HepG2 (cell line): Measurements from ENCODE around the gene MOCS2. TPM values are rescaled to one million over a fixed set of nuclear protein-coding genes. Genes with fewer than 3 reads are reported as not detected.

ENCODE experiments used
- ATAC-seq: fragments of 200-7000 bp; cut with Tn5 transposase; 3 replicates; pipeline ENCODE4 v1.9.1; 2020; ENCODE audit warnings: mild to moderate bottlenecking, moderate library complexity
- BruUV-seq: library from RNA; stranded (reverse); fragments of 400-500 nt; replicated peaks from 2 replicates; lab custom pipeline; 2021; lab: Mats Ljungman, UMichigan
- CTCF ChIA-PET: fragments of 300-600 bp; formaldehyde crosslinking; extraction: SDS; loops from one replicate; lab custom pipeline; 2021; ENCODE audit warnings: low total read pairs, inconsistent platforms, low intra/inter-chr PET ratio; lab: Yijun Ruan, JAX
- POLR2A ChIA-PET: fragments of 350-600 bp; sonication (Branson Sonifier 250); formaldehyde crosslinking; loops from one replicate; lab custom pipeline; 2020; ENCODE audit warnings: antibody characterized with exemption, inconsistent platforms; lab: Yijun Ruan, JAX
- DNase-seq: peaks from one replicate; pipeline ENCODE4 v3.0.0-alpha.2; 2015; ENCODE audit warnings: low spot score
- FAIRE-seq: peaks from 3 replicates; lab custom pipeline; 2011; peaks lifted over from hg19 to GRCh38; lab: Jason Lieb, UNC
- H2AFZ ChIP-seq: one replicate; pipeline ENCODE4 v1.6.1; 2011; ENCODE audit warnings: low read length, inconsistent platforms
- H3K27ac ChIP-seq: fragments of 300-600 bp; 3 replicates; pipeline ENCODE4 v1.8.0; 2011; ENCODE audit warnings: mixed run types, mild to moderate bottlenecking, mixed read lengths, low read length, inconsistent platforms; ENCODE audit not compliant: insufficient read depth; ENCODE audit errors: extremely low read length
- H3K27me3 ChIP-seq, 2 experiments: fragments of 200-600 bp in 1 of 2; 2 replicates in 1 of 2; 3 replicates in 1 of 2; pipeline versions ENCODE4 v1.6.0 to v1.8.0; 2011; ENCODE audit warnings: low read length in 2 of 2, mild to moderate bottlenecking in 2 of 2, moderate library complexity in 2 of 2, inconsistent platforms in 1 of 2; ENCODE audit not compliant: insufficient read depth in 2 of 2, control insufficient read depth in 1 of 2
- H3K36me3 ChIP-seq, 2 experiments: fragments of 200-600 bp in 1 of 2; replicated peaks in 1 of 2; 2 replicates in 1 of 2; 3 replicates in 1 of 2; pipeline versions ENCODE4 v1.5.1 to v1.8.0; 2011; ENCODE audit warnings: low read length in 2 of 2, inconsistent platforms in 1 of 2; ENCODE audit not compliant: insufficient read depth in 2 of 2, control insufficient read depth in 1 of 2
- H3K4me1 ChIP-seq: 2 replicates; pipeline ENCODE4 v1.5.1; 2012; ENCODE audit warnings: low read length, inconsistent platforms; ENCODE audit not compliant: insufficient read depth
- H3K4me2 ChIP-seq: 2 replicates; pipeline ENCODE4 v1.6.0; 2011; ENCODE audit warnings: low read depth, low read length, inconsistent platforms
- H3K4me3 ChIP-seq, 3 experiments: fragments of 200-600 bp in 1 of 3; sonication (generic), shearing (Covaris generic) in 1 of 3; replicated peaks in 1 of 3; 2 replicates each; pipeline ENCODE4 v1.5.1; 2011 to 2016; ENCODE audit warnings: low read length in 3 of 3, inconsistent platforms in 2 of 3, low read depth in 2 of 3, mild to moderate bottlenecking in 2 of 3, control low read depth in 1 of 3, mixed read lengths in 1 of 3; ENCODE audit not compliant: insufficient read depth in 1 of 3
- H3K79me2 ChIP-seq: one replicate; pipeline ENCODE4 v1.6.1; 2011; ENCODE audit warnings: low read length, inconsistent platforms; ENCODE audit not compliant: insufficient read depth
- H3K9ac ChIP-seq: 2 replicates; pipeline ENCODE4 v1.6.0; 2011; ENCODE audit warnings: mild to moderate bottlenecking, low read depth, low read length, inconsistent platforms; ENCODE audit not compliant: insufficient read depth
- H3K9me3 ChIP-seq: 2 replicates; pipeline ENCODE4 v1.5.1; 2012; ENCODE audit warnings: mild to moderate bottlenecking, low read length
- H4K20me1 ChIP-seq: 2 replicates; pipeline ENCODE4 v1.6.0; 2011; ENCODE audit warnings: inconsistent platforms, mild to moderate bottlenecking, low read length, moderate library complexity; ENCODE audit not compliant: insufficient read depth
- AFF4 ChIP-seq: sonication (generic); formaldehyde crosslinking; IDR thresholded peaks from 2 replicates; pipeline ENCODE4 v1.4.0; 2020; ENCODE audit warnings: missing genetic modification reagents
- ARID3A ChIP-seq: IDR thresholded peaks from 2 replicates; pipeline ENCODE4 v1.6.1; 2012; ENCODE audit warnings: low read depth, low read length, improper control_type of control experiment
- CHD4 ChIP-seq: fragments of 200-600 bp; sonication (generic); IDR thresholded peaks from 2 replicates; pipeline ENCODE4 v1.7.0; 2017; ENCODE audit warnings: mild to moderate bottlenecking, low read length, borderline replicate concordance
- CREB1 ChIP-seq, 2 experiments: fragments of 450-650 bp in 1 of 2; IDR thresholded peaks; 2 replicates each; pipeline ENCODE4 v1.6.1; 2016 to 2017; ENCODE audit warnings: control low read depth in 1 of 2, mild to moderate bottlenecking in 1 of 2, missing compliant biosample characterization in 1 of 2, missing genetic modification characterization in 1 of 2
- CREM ChIP-seq, 2 experiments: sonication (generic) in 1 of 2; formaldehyde crosslinking in 1 of 2; IDR thresholded peaks; 2 replicates each; pipeline versions ENCODE4 v1.4.0 to v1.6.1; 2016 to 2020; ENCODE audit warnings: antibody characterized with exemption in 1 of 2, mild to moderate bottlenecking in 1 of 2, missing genetic modification reagents in 1 of 2
- DDIT3 ChIP-seq: sonication (generic); formaldehyde crosslinking; IDR thresholded peaks from 2 replicates; pipeline ENCODE4 v1.4.0; 2020; ENCODE audit warnings: mild to moderate bottlenecking, missing genetic modification reagents
- EHMT2 ChIP-seq: fragments of 200-600 bp; sonication (generic); IDR thresholded peaks from 2 replicates; pipeline ENCODE4 v1.7.0; 2017; ENCODE audit warnings: antibody characterized with exemption, low read depth, low read length, borderline replicate concordance
- HOXA9 ChIP-seq: sonication (generic); formaldehyde crosslinking; IDR thresholded peaks from 2 replicates; pipeline ENCODE4 v1.8.1; 2022; ENCODE audit warnings: missing genetic modification reagents, mild to moderate bottlenecking, moderate library complexity, borderline replicate concordance
- JARID2 ChIP-seq: sonication (generic); formaldehyde crosslinking; IDR thresholded peaks from 2 replicates; pipeline ENCODE4 v1.8.1; 2023; ENCODE audit warnings: missing genetic modification reagents, inconsistent platforms; ENCODE audit not compliant: insufficient replicate concordance
- NFYC ChIP-seq: IDR thresholded peaks from 2 replicates; pipeline ENCODE4 v1.6.1; 2016; ENCODE audit warnings: missing genetic modification reagents, missing compliant biosample characterization
- PAF1 ChIP-seq: IDR thresholded peaks from 2 replicates; pipeline ENCODE4 v1.6.1; 2016; ENCODE audit warnings: missing genetic modification reagents, missing compliant biosample characterization
- RAD21 ChIP-seq: fragments of 450-650 bp; formaldehyde crosslinking; IDR thresholded peaks from 2 replicates; pipeline ENCODE4 v1.5.0; 2020; ENCODE audit warnings: mild to moderate bottlenecking
- THRA ChIP-seq: sonication (generic); formaldehyde crosslinking; IDR thresholded peaks from 2 replicates; pipeline ENCODE4 v1.4.0; 2020; ENCODE audit warnings: missing genetic modification reagents, borderline replicate concordance
- ZFP41 ChIP-seq: sonication (generic); formaldehyde crosslinking; IDR thresholded peaks from 2 replicates; pipeline ENCODE4 v1.4.0; 2020; ENCODE audit warnings: mild to moderate bottlenecking, missing genetic modification reagents, borderline replicate concordance
- ZFY ChIP-seq: sonication (generic); formaldehyde crosslinking; IDR thresholded peaks from 2 replicates; pipeline ENCODE4 v1.4.0; 2020; ENCODE audit warnings: missing genetic modification reagents
- ZNF850 ChIP-seq: sonication (generic); formaldehyde crosslinking; conservative IDR thresholded peaks from 2 replicates; pipeline ENCODE4 v1.9.0; 2021; ENCODE audit warnings: mild to moderate bottlenecking, missing genetic modification reagents
- WGBS: methylation state at CpG from one replicate; pipeline ENCODE4 v1.1.6; 2017; ENCODE audit warnings: low lambda C conversion rate; 5-methylcytosine and 5-hydroxymethylcytosine counted together
- in situ Hi-C: cut with HindIII; loops from 2 replicates; pipeline ENCODE4 v1.10.0; 2017; ENCODE audit warnings: low pct_unique_long_range_greater_than_20kb; ENCODE audit not compliant: extremely low pct_ligation_motif_present
- intact Hi-C: fragments of 100-400 bp; cut with micrococcal nuclease; formaldehyde crosslinking; loops from one replicate; pipeline ENCODE4 v1.10.0; 2022; ENCODE audit not compliant: unreplicated experiment
- polyA plus RNA-seq, 8 experiments: library from polyadenylated mRNA; depleted of rRNA in 3 of 8; stranded (reverse) in 7 of 8; unstranded in 1 of 8; fragments of >200 nt; fragmentation: Illumina TruSeq in 4 of 8; extraction: Trizol in 4 of 8; gene quantifications; 2 replicates each; pipeline versions ENCODE4 v1.2.1 to v1.2.3, GENCODE V29; 2011 to 2016; ENCODE audit warnings: low read depth in 4 of 8, missing spikeins in 1 of 8, mixed read lengths in 1 of 8; ENCODE audit not compliant: insufficient read depth in 1 of 8
- total RNA-seq, 5 experiments: library from RNA; depleted of rRNA; stranded (reverse); fragments of >200 nt; fragmentation: Illumina TruSeq; extraction: Trizol; gene quantifications; 2 replicates each; pipeline ENCODE4 v1.2.3, GENCODE V29; 2016; ENCODE audit warnings: low read depth in 1 of 5

The MOCS2 gene
- total and polyA plus RNA-seq, 2 of the 13 experiments (the other 11 are each of a cell fraction or from before 2014, with no cell fraction given) = 19.2 to 41.9 TPM

GRCh38 chr5:53095931-53096525, 13.5 kb downstream of the MOCS2 start:
- no TSS peak for BruUV-seq
- H3K79me2 ChIP-seq = no peaks in the 10 kb centered on the region
- POLR2A ChIA-PET = interaction anchor here (0.9 kb wide), 1 partner anchor 147 kb away, joined by 3 read pairs; no protein-coding TSS in a partner anchor
- H3K4me1 ChIP-seq = peaks cover 27% of the 10 kb centered on the region
- no peaks in the 10 kb centered on the region for H3K9me3 ChIP-seq
- H3K27me3 ChIP-seq = no peaks in the 10 kb centered on the region
- H2AFZ ChIP-seq = no peak overlapping the region
- H3K9ac ChIP-seq = no peak overlapping the region
- intact Hi-C loops (loop anchor here (1.0 to 10.0 kb wide), 4 partner anchors 61 to 309 kb away; partner anchors contain the start of genes ITGA1, ITGA2 and PELO), in situ Hi-C loops (loop anchor here (5.0 kb wide), 1 partner anchor 149 kb away; no protein-coding TSS in a partner anchor)
- DNase-seq (peak; percentile 56), FAIRE-seq (peak; percentile 83), ATAC-seq (peak; percentile 31)
- peaks cover 4 to 45% of the 10 kb centered on the region in 2 experiments for H3K36me3 ChIP-seq
- H3K27ac ChIP-seq = no peak overlapping the region
- H4K20me1 ChIP-seq = peaks cover 3% of the 10 kb centered on the region; the same call in 1 of the 2 replicates
- H3K4me2 ChIP-seq = no peak overlapping the region
- H3K4me3 ChIP-seq = no peak overlapping the region
- 41% methylated on average over 3 of the region's 3 CpGs for WGBS
- CTCF ChIA-PET = interaction anchor here (1.0 to 2.1 kb wide), 2 partner anchors 148 to 181 kb away, joined by 3 to 19 read pairs; no protein-coding TSS in a partner anchor
- 0 out of 2 replicates have a peak, but pooled peaks have one; percentile 26 for TF ChIP-seq ARID3A
- TF ChIP-seq ZNF850 (CRISPR knock-in tag) = no peak
- TF ChIP-seq CREB1 (IDR thresholded peaks at IDR 0.05) = no peak
- no peak for TF ChIP-seq CREB1 (CRISPR knock-in tag; IDR thresholded peaks at IDR 0.05)
- no peak for TF ChIP-seq ZFP41
- TF ChIP-seq CREM (IDR thresholded peaks at IDR 0.05) = no peak
- no peak for TF ChIP-seq CREM (CRISPR knock-in tag; IDR thresholded peaks at IDR 0.05)
- TF ChIP-seq RAD21 = 0 out of 2 replicates have a peak, but pooled peaks have one; percentile 13
- TF ChIP-seq JARID2 (CRISPR knock-in tag) = no peak
- TF ChIP-seq ZFY = no peak
- TF ChIP-seq HOXA9 (CRISPR knock-in tag) = no peak
- TF ChIP-seq AFF4 (CRISPR knock-in tag) = no peak
- TF ChIP-seq CHD4 = no peak
- TF ChIP-seq THRA (CRISPR knock-in tag) = no peak
- TF ChIP-seq PAF1 (CRISPR knock-in tag) = no peak
- no peak for TF ChIP-seq NFYC (CRISPR knock-in tag)
- no peak for TF ChIP-seq EHMT2
- TF ChIP-seq DDIT3 (CRISPR knock-in tag) = no peak
